Gastroesophageal sphincter (tissue), 4 donors: Measurements from ENCODE around the gene CCL11. TPM values are rescaled to one million over a fixed set of nuclear protein-coding genes. Genes with fewer than 3 reads are reported as not detected.

Experiments
- ATAC-seq: fragments of 150-250 bp; one replicate; pipeline ENCODE4 v1.9.1; 2016; ENCODE audit warnings: mild to moderate bottlenecking, moderate library complexity
- H3K27ac ChIP-seq, 4 donors: fragments of 200-600 bp; sonication (generic) in 3 of 4; 1 replicate in 3 of 4; 2 replicates in 1 of 4; pipeline ENCODE4 v1.5.1; 2016 to 2019
- H3K27me3 ChIP-seq: fragments of 200-600 bp; sonication (generic); one replicate; pipeline ENCODE4 v1.5.1; 2019
- H3K36me3 ChIP-seq, 2 donors: fragments of 200-600 bp; sonication (generic); one replicate each; pipeline ENCODE4 v1.5.1; 2019; ENCODE audit warnings: control low read depth in 1 of 2
- H3K4me1 ChIP-seq, 3 donors: fragments of 200-600 bp; sonication (generic); 1 replicate in 2 of 3; 2 replicates in 1 of 3; pipeline ENCODE4 v1.5.1; 2016 to 2019; ENCODE audit warnings: control low read depth in 2 of 3
- H3K4me3 ChIP-seq, 2 donors: fragments of 200-600 bp; sonication (generic); one replicate each; pipeline ENCODE4 v1.5.1; 2019; ENCODE audit warnings: mild to moderate bottlenecking in 1 of 2, moderate library complexity in 1 of 2
- H3K9me3 ChIP-seq, 3 donors: fragments of 200-600 bp; sonication (generic); one replicate each; pipeline ENCODE4 v1.5.1; 2017 to 2019; ENCODE audit warnings: control low read depth in 2 of 3
- EP300 ChIP-seq: sonication (generic); formaldehyde crosslinking; IDR thresholded peaks from one replicate; pipeline ENCODE4 v1.6.1; 2017; ENCODE audit warnings: antibody characterized with exemption, mild to moderate bottlenecking
- POLR2A ChIP-seq, 2 donors: fragments of 450-650 bp; IDR thresholded peaks; one replicate each; pipeline ENCODE4 v1.6.1; 2017; ENCODE audit warnings: antibody characterized with exemption in 2 of 2, mild to moderate bottlenecking in 2 of 2, moderate library complexity in 1 of 2
- POLR2AphosphoS5 ChIP-seq: sonication (generic); formaldehyde crosslinking; IDR thresholded peaks from one replicate; pipeline ENCODE4 v1.6.1; 2017; ENCODE audit warnings: antibody characterized with exemption
- WGBS, 2 donors: methylation state at CpG; one replicate each; pipeline ENCODE4 v1.1.5; 2018; ENCODE audit warnings: low coverage in 1 of 2; 5-methylcytosine and 5-hydroxymethylcytosine counted together
- total RNA-seq, 4 donors: library from RNA; depleted of rRNA; stranded (reverse); fragments of >200 nt; gene quantifications; one replicate each; pipeline ENCODE4 v1.1.0, GENCODE V29; 2016
- TF ChIP-seq, protein P1 (sequence below), 4 experiments: fragments of 200-600 bp in 2 of 4; fragments of 450-650 bp in 2 of 4; sonication (generic) in 1 of 4; IDR thresholded peaks; one replicate each; pipeline ENCODE4 v1.5.1; 2017 to 2019; ENCODE audit warnings: antibody characterized with exemption in 4 of 4, mild to moderate bottlenecking in 2 of 4, moderate library complexity in 2 of 4

Gene CCL11
- total RNA-seq, 4 donors from 2014 or later: 2.0 to 4.5 (median 2.7) TPM

DNA sequence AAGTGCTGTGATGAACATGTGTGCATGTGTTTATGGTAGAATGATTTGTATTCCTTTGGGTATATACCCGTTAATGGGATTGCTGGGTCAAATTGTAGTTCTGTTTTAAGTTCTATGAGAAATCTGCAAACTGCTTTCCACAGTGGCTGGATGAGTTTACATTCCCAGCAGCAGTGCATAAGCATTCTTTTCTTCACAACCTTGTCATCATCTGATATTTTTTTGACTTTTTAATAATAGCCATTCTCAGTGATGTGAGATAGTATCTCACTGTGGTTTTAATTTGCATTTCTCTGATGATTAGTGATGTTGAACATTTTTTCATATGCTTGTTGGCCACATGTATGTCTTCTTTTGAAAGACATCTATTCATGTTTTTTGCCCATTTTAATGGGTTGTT is 52.2 kb downstream of the CCL11 start:
- no peak overlapping the region for H3K27ac ChIP-seq
- H3K36me3 ChIP-seq: no peaks in the 10 kb centered on the region
- no peaks in the 10 kb centered on the region for H3K27me3 ChIP-seq
- WGBS, 2 donors: 56 to 65% methylated on average over 1 of the region's 1 CpG
- ATAC-seq: no peak
- TF ChIP-seq POLR2AphosphoS5 (no peak), POLR2A (IDR thresholded peaks at IDR 0.05) (no peak), EP300 (no peak)
- TF ChIP-seq, protein P1, sequence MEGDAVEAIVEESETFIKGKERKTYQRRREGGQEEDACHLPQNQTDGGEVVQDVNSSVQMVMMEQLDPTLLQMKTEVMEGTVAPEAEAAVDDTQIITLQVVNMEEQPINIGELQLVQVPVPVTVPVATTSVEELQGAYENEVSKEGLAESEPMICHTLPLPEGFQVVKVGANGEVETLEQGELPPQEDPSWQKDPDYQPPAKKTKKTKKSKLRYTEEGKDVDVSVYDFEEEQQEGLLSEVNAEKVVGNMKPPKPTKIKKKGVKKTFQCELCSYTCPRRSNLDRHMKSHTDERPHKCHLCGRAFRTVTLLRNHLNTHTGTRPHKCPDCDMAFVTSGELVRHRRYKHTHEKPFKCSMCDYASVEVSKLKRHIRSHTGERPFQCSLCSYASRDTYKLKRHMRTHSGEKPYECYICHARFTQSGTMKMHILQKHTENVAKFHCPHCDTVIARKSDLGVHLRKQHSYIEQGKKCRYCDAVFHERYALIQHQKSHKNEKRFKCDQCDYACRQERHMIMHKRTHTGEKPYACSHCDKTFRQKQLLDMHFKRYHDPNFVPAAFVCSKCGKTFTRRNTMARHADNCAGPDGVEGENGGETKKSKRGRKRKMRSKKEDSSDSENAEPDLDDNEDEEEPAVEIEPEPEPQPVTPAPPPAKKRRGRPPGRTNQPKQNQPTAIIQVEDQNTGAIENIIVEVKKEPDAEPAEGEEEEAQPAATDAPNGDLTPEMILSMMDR (IDR thresholded peaks at IDR 0.05): no peak
- no peak overlapping the region for H3K4me3 ChIP-seq
- no peaks in the 10 kb centered on the region for H3K4me1 ChIP-seq
- H3K9me3 ChIP-seq: no peaks in the 10 kb centered on the region

Other genes with a start within 250 kb of the CCL11 start
- 100 to 1,000 TPM in 1 of 4 donors, 10 to 100 TPM in 2, 1 to 10 TPM in 1; 5.0 to 121 (median 20.9) TPM for gene CCL2, start 30.5 kb upstream of the CCL11 start, total RNA-seq
- gene CCL7, start 15.5 kb upstream of the CCL11 start, total RNA-seq: 1 to 10 TPM in 1 of 4 donors, not detected in 3; 2.2 TPM
- under 1 TPM in 2 of 4 donors, not detected in 2; 0.27 to 0.81 TPM for gene CCL8, start 33.7 kb downstream of the CCL11 start, total RNA-seq
- 1 to 10 TPM in 3 of 4 donors, not detected in 1; 1.7 to 4.3 (median 2.3) TPM for gene CCL13, start 70.7 kb downstream of the CCL11 start, total RNA-seq
- gene CCL1, start 77.5 kb downstream of the CCL11 start, total RNA-seq: not detected